RWPE2 (cell line): ENCODE results near the gene CNTN4.

ENCODE experiments used
- ATAC-seq: fragments of 200-7000 bp; cut with Tn5 transposase; 3 replicates; pipeline ENCODE4 v1.9.1; 2021; ENCODE audit warnings: low read depth
- DNase-seq: peaks from one replicate; pipeline ENCODE4 v3.0.0-alpha.2; 2020; ENCODE audit warnings: low spot score
- H3K27ac ChIP-seq: fragments of 450-650 bp; 2 replicates; pipeline ENCODE4 v1.5.1; 2017; ENCODE audit warnings: mild to moderate bottlenecking; ENCODE audit not compliant: poor library complexity, severe bottlenecking
- H3K27me3 ChIP-seq: fragments of 250-450 bp; sonication (Bioruptor Pico); 2 replicates; pipeline ENCODE4 v1.5.1; 2021; ENCODE audit warnings: mild to moderate bottlenecking, moderate library complexity; ENCODE audit not compliant: insufficient read depth, poor library complexity, severe bottlenecking
- H3K36me3 ChIP-seq: fragments of 250-450 bp; sonication (Bioruptor Pico); 2 replicates; pipeline ENCODE4 v1.5.1; 2020; ENCODE audit warnings: low read depth, mild to moderate bottlenecking, moderate library complexity
- H3K4me1 ChIP-seq: fragments of 250-450 bp; sonication (Bioruptor Pico); 2 replicates; pipeline ENCODE4 v1.5.1; 2021; ENCODE audit warnings: mild to moderate bottlenecking, moderate library complexity; ENCODE audit not compliant: insufficient read depth, poor library complexity, severe bottlenecking
- H3K4me3 ChIP-seq: fragments of 250-450 bp; sonication (Bioruptor Pico); 2 replicates; pipeline ENCODE4 v1.5.1; 2021; ENCODE audit warnings: mild to moderate bottlenecking, moderate library complexity; ENCODE audit not compliant: severe bottlenecking
- H3K9me3 ChIP-seq: fragments of 250-450 bp; sonication (Bioruptor Pico); 2 replicates; pipeline ENCODE4 v1.5.1; 2021; ENCODE audit warnings: mild to moderate bottlenecking, moderate library complexity; ENCODE audit not compliant: severe bottlenecking
- TF ChIP-seq, protein P1 (sequence below): fragments of 450-650 bp; IDR thresholded peaks from one replicate; pipeline ENCODE4 v1.5.1; 2017; ENCODE audit warnings: mild to moderate bottlenecking, moderate library complexity; ENCODE audit not compliant: poor library complexity, severe bottlenecking

The CNTN4 gene

DNA sequence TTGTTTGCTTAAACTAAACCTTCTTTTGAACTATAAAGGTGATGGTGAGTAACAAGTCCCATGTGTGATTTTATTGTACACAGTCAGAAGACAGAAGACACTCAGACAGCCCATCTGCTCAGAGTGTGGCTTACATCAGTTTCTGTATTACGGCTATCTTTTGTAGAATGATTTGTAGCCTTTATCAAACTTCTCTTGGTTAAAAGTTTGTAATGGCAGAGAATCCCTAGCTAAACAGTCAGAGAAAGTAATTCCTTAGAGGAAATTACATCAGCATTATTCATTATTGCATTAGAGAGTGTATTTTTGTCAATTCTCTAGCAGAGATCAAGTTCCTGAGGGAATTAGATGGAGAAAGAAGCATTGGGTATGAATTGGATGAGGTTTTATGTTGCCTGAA is 500.8 kb downstream of the CNTN4 start:
- H3K4me1 ChIP-seq = no peaks in the 10 kb centered on the region
- ATAC-seq = no peak
- H3K27ac ChIP-seq = no peak overlapping the region
- DNase-seq = no peak
- no peak overlapping the region for H3K4me3 ChIP-seq
- no peaks in the 10 kb centered on the region for H3K9me3 ChIP-seq
- TF ChIP-seq, protein P1, sequence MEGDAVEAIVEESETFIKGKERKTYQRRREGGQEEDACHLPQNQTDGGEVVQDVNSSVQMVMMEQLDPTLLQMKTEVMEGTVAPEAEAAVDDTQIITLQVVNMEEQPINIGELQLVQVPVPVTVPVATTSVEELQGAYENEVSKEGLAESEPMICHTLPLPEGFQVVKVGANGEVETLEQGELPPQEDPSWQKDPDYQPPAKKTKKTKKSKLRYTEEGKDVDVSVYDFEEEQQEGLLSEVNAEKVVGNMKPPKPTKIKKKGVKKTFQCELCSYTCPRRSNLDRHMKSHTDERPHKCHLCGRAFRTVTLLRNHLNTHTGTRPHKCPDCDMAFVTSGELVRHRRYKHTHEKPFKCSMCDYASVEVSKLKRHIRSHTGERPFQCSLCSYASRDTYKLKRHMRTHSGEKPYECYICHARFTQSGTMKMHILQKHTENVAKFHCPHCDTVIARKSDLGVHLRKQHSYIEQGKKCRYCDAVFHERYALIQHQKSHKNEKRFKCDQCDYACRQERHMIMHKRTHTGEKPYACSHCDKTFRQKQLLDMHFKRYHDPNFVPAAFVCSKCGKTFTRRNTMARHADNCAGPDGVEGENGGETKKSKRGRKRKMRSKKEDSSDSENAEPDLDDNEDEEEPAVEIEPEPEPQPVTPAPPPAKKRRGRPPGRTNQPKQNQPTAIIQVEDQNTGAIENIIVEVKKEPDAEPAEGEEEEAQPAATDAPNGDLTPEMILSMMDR = no peak
- H3K36me3 ChIP-seq = no peaks in the 10 kb centered on the region
- H3K27me3 ChIP-seq = no peaks in the 10 kb centered on the region

DNA sequence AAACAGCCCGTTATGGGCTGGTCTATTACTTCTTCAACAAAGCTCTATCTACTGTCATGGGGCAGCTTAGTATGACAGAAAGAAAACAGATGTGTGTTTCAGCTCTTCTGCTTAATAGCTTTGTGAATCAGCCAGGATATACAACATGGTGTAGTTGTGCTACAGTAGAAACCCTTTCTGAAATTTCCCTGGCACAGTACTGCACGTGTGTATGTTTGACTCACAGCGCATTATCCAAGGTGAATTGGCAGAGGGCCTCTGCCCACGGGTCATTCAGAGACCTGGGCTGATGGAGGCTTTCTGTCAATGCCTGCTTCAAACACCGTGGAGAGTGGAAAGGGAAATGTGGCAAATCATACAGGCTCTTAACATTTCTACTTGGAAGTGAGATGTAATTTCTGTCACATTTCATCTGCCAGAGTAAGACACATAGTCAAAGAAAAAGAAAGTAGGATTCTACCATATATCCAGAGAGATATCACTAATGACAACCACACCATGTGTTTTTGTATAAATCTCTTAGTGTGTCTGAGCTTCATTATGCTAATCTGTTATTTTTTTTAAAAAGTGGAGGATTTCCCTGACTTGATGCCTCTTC is 505.1 kb downstream of the CNTN4 start:
- no peak overlapping the region for H3K4me3 ChIP-seq
- no peaks in the 10 kb centered on the region for H3K36me3 ChIP-seq
- no peak for ATAC-seq
- H3K27me3 ChIP-seq = no peaks in the 10 kb centered on the region
- H3K9me3 ChIP-seq = no peaks in the 10 kb centered on the region
- no peaks in the 10 kb centered on the region for H3K4me1 ChIP-seq
- H3K27ac ChIP-seq = no peak overlapping the region
- no peak for DNase-seq
- TF ChIP-seq, protein P1 = no peak

DNA sequence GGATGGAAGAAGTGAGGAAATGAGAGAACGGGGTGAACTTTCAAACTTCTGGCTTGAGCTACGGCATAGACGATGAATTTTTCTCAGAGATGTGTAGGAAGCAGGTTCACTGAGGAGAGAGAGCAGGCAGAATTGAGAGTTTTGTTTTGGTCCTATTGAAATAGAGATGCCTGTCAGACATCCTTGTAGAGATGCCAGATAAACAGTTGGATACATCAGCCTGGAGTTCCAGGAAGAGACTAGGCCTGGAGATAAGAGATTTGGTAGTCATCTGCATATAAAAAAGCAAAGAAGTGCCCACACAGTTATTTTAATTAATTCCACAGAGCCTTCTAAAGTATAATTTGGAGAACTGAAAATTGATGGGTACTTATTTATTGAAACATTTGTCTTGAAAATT is 515.9 kb downstream of the CNTN4 start:
- Histone ChIP-seq H3K36me3 (no peaks in the 10 kb centered on the region), H3K27ac (no peak overlapping the region), H3K27me3 (no peaks in the 10 kb centered on the region), H3K4me1 (no peaks in the 10 kb centered on the region), H3K9me3 (no peaks in the 10 kb centered on the region), H3K4me3 (no peak overlapping the region)
- DNase-seq (no peak), ATAC-seq (no peak)
- TF ChIP-seq, protein P1 = no peak

DNA sequence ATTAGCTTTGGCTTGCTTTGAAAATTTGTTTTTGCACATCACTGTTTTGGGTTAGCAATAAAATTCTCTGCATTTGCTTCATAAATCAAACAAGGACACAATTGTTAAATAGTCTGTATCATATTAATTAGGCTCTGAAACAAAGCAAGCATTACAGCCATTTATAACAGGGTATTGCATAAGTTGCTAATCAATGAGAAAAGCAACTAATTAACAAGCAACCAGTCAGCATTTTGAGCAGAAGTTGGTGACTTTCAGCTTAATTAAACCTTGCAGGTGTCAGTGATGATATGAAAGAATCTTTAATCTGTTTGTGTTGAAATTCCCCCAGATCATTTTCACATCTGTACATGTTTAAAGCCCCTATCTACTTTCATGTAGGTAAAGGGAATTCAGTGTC is 516.4 kb downstream of the CNTN4 start:
- no peak for DNase-seq
- no peaks in the 10 kb centered on the region for H3K27me3 ChIP-seq
- no peak for ATAC-seq
- no peak overlapping the region for H3K4me3 ChIP-seq
- TF ChIP-seq, protein P1 = no peak
- no peak overlapping the region for H3K27ac ChIP-seq
- H3K9me3 ChIP-seq = no peaks in the 10 kb centered on the region
- H3K36me3 ChIP-seq = no peaks in the 10 kb centered on the region
- H3K4me1 ChIP-seq = no peaks in the 10 kb centered on the region

DNA sequence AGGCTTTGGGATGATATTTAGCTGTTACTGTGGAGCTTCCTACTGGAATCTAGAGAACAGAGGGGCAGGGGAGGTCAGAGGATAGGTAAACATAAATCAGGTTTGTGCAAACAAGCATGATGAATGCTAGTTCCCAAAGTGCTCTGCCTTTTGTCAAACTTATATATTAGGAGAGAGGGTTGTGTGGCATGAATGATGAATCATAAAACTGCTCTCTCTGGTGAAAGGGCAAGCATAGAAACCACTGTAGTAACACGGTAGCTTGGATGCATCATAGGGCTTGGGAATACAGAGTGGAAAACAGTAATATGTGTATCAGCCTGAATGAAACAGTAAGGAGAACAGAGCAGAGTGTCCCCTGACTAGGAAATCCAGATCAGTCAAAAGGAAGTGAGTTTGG is 524.8 kb downstream of the CNTN4 start:
- Histone ChIP-seq H3K4me1 (no peaks in the 10 kb centered on the region), H3K4me3 (no peak overlapping the region)
- ATAC-seq = no peak

More for the DNA sequence above, 524.8 kb downstream of the CNTN4 start:
- Histone ChIP-seq H3K9me3 (no peaks in the 10 kb centered on the region), H3K36me3 (no peaks in the 10 kb centered on the region), H3K27ac (no peak overlapping the region), H3K27me3 (no peaks in the 10 kb centered on the region)
- no peak for DNase-seq
- TF ChIP-seq, protein P1 = no peak
